Left colon (tissue), 2 donors: ENCODE measurements around the gene IFNK. TPM values are rescaled to one million over a fixed set of nuclear protein-coding genes. Genes with fewer than 3 reads are reported as not detected.

Experiments
- ATAC-seq: fragments of 200-7000 bp; cut with Tn5 transposase; one replicate; pipeline ENCODE4 v1.9.1; 2020; ENCODE audit warnings: mild to moderate bottlenecking, moderate library complexity
- DNase-seq, 2 donors: peaks; one replicate each; pipeline ENCODE4 v3.0.0-alpha.2; 2020
- intact Hi-C, 2 donors: fragments of 100-400 bp; cut with DNase I in 1 of 2; cut with micrococcal nuclease in 1 of 2; formaldehyde crosslinking; loops; one replicate each; pipeline versions ENCODE4 v1.11.2 to v1.14.0; 2022; cut with DNase I, micrococcal nuclease
- total RNA-seq, 2 donors: library from RNA; stranded (reverse); fragmentation: NEBNext Ultra II Directional; extraction: Animal tissue kit (Norgen Biotek cat#: 25700); gene quantifications; one replicate each; pipeline ENCODE4 v1.2.1, GENCODE V29; 2021
- donor health status: DM: no; HTN: no; CAD: no.
- donor health status: DM: yes; HTN: yes; CAD: no.

IFNK gene
- total RNA-seq, 2 donors from 2014 or later, result not detected

DNA sequence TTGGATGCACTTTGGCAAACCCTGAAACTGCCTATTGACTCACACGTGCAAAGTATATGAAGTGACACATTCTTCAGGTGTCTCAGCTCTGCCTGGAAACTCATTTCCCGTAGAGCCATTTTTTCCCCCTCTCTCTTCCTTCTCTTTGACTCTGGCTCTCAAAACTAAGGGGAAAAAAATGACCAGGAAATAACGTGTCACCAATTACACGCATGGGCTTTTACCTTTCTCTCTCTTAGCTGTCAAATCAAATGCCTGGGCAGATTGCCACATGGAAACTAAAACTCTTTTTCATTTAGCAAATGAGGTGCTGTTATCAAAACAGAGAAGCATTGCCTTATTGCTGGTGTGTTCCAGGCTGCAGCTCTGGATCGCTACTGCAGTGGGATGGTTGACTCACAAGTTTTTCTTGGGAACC, 18.3 kb upstream of the IFNK start:
- DNase-seq (no peak), ATAC-seq (no peak)
- intact Hi-C loops, result no loop called here

DNA sequence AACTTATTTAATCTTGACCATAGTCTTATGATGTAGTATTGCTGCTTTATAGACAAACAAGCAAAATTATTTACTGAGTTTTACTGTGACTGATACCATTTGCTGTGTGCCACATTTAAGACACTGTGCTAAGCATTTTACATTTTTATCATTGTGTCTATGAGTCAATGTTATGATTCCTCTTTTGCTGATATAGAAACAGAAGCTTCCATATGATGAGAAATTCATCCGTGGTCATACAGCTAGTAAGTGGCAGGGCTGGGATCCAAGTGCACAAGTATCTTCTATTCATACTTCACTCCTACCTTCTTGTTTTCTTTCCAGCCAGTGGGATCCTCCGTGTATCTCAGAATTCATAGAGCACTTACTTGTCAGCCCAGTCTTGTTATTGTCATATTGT, 17.1 kb upstream of the IFNK start:
- DNase-seq (no peak), ATAC-seq (no peak)
- intact Hi-C loops, result no loop called here

DNA sequence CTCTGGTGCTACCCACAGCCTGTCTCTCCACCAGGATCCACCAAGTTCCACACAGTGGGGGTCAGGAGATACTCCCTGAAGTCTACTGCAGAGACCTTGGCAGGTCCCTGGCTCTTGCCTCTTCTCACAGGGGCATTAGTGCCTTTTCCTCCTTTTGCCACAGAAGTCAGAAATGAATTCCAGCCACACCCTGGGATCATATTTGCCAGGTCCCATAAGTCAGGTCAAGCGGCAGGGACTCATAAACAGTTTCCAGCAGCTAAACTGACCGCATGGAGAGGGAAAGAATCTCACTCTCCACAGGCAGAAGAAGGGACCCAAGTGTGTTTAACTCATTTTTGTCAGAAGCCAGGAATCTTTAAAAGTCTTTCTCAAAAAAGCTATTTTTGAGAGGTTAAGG, 13.3 kb upstream of the IFNK start:
- intact Hi-C loops, result no loop called here
- no peak for DNase-seq
- peak; percentile 55 for ATAC-seq

DNA sequence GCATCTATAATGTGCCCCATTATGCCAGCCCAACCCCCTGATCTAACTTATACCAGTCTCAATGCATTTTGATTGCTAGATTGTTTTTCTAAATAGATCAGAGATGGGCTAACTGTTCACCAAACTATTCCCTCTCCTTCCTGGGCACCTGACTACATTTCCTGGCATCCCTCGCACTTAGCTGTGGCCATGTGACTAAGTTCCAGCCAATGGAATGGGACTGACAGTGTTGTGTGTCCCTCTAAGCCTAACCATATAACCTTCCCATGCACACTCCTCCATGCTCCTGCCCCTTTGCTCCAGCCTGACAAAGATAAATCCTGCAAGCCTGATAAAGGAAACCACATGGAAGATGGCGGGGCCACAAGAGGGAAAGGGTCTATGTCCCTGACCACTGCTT, 12.3 kb upstream of the IFNK start:
- DNase-seq, result no peak
- ATAC-seq, result no peak
- intact Hi-C loops, result no loop called here

DNA sequence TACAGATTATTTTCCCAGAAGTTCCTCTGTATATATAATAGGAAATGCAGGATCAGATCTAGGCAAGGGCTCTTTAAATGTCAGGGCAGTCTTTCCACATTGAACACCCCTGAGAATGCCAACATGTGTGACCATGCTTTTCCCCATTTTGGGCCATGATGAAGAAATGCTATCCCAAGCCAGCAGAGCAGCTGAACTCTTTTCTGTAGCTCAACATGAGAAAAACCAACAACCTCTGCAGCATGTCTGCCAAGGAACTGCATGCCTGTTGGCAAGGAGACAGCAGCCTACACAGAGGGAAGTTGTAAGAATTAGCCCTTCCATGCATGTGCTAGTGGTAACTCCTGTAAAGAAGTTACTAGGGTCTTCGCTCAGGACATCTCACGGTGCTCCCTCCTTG, 9.5 kb upstream of the IFNK start:
- ATAC-seq, result no peak
- DNase-seq, result no peak
- intact Hi-C loops, result no loop called here

DNA sequence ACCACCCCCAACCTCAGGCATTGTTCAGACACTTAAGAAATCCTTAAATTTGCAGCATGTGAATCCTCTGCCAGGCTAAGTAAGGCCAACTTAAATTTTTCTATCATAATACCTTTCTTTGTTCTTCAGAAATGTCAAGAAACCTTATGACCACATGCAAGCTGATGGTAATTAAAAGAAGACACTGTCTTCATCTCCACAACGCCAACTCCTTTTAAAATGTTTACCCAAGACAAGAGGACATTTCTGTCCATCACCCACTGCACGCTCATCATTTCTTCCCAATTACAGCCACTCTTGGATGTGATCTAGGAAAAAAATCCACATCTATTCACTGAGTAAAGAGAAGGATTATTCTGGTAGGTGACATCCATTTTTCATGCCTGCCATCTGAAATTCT, 6.1 kb upstream of the IFNK start:
- no peak for DNase-seq
- no peak for ATAC-seq
- intact Hi-C loops, result no loop called here

DNA sequence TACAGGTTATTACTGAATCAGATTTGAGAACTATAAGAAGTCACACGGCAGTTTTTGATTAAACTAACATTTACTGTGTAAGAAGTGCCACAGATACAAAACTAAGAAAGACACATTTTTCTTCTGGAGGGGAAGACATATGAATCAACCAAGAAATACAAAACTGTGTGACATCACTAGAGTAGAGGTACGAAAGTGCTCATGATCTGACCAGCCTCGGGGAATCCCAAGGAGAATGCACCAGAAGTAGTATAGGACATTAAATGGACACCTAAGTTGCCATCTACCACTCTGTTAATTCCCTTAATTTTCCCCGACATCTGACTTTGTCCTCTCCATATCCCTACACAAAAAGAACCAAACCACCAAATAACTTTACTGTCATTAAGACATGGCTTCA, 5.3 kb upstream of the IFNK start:
- ATAC-seq, result no peak
- intact Hi-C loops, result no loop called here
- DNase-seq, result no peak

DNA sequence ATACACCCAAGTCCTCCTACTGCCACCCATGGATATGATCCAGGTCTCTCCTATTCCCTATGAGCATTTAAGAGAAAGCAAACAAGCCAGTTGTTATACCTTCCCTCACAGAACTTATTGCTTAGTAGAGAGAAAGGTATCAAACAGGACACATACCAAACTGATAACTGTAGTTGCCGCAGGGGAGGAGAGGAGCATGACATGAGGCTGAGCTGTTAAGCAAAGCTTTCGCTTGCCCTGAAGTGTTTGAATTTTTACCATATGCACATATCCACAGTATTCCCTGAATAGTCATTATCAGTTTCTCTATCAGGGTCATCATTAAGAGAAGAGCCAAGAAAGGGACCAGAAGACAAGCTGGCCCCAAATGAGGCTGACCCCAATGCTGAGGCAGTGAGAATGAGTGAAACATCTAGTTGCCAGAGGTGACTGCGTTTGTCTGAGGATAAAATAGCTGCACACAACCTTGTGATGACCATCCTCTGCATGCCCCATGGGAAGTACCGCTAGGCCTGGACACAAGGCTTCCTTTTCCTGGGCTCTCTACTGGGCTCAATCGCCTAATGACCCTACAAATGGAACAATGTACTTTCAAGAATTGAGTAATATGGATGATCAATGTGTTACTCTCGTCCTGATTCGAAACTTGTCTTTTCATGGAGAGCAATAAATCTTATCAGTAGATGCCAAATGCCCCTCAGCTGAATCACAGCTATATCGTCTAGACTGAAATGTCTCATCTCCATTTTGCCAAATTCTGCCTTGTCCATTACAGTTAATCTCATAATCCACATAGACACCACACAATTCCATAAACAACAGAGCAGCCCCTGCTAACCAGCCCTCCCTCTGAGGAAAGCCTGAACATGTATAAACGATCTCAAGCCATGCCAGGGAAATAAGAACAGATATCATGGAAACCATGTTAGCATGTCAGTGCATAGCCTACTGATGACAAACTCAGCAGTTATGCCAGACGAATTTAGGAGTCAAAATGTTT, 4.3 kb upstream of the IFNK start:
- DNase-seq, result no peak
- intact Hi-C loops, result no loop called here
- no peak for ATAC-seq

DNA sequence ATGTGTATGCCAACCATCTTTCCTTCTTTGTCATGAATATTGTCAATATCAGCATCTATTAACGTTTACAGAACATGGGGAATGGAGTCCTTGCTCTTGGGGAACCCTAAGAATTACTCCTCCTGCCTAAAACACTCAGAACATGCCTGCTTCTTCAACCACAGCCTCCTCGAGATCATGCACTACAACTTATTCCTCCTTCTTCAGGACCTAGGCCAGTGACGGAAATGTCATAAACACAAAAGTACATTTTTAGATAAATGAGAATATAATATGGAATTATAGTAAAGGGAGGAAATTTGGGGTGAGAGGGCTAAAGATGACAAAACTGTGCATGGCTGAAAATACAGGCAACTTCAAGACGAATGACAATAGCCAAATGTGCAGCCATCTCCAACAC, 3.1 kb upstream of the IFNK start:
- intact Hi-C loops, result no loop called here
- no peak for ATAC-seq
- DNase-seq, result no peak

DNA sequence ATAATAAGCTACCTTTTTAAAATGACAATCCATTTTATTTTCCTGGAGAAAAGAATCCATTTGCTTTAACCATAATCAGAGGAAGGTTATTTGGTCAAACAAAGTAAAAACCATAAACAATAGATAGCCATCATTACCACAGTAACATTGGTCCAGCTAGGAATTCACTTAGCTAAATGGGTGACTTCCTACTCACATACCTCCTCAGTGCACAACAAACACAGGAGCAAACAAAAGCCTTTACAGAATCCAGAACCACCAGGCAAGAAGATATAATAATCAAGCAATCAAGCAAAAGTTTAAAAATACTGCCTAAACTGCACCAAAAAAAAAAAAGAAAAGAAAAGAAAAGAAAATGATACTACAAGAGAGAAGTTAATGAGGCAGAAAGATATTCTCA, 949 bp upstream of the IFNK start:
- DNase-seq (no peak), ATAC-seq (no peak)
- intact Hi-C loops, result no loop called here

DNA sequence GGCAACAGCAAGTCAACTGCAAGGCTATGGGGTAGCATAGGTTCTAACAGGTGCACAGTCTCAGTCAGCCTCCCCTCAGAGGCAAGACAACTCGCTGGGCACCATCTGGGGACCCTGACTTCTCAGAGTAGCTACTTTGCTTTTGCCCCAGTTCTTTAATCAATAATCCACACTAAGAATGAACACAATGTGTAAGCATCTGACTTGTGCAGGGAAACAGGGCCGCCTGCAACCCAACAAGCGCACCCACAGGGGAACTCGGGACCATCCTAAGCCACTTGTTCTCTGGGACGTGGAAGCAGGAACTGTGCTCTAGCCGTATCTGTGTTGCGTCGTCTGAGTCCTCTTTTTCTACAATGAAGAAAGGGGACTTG, 3.6 kb downstream of the IFNK start:
- intact Hi-C loops, result no loop called here
- ATAC-seq, result no peak
- peak; percentile 16 to 33 for DNase-seq

DNA sequence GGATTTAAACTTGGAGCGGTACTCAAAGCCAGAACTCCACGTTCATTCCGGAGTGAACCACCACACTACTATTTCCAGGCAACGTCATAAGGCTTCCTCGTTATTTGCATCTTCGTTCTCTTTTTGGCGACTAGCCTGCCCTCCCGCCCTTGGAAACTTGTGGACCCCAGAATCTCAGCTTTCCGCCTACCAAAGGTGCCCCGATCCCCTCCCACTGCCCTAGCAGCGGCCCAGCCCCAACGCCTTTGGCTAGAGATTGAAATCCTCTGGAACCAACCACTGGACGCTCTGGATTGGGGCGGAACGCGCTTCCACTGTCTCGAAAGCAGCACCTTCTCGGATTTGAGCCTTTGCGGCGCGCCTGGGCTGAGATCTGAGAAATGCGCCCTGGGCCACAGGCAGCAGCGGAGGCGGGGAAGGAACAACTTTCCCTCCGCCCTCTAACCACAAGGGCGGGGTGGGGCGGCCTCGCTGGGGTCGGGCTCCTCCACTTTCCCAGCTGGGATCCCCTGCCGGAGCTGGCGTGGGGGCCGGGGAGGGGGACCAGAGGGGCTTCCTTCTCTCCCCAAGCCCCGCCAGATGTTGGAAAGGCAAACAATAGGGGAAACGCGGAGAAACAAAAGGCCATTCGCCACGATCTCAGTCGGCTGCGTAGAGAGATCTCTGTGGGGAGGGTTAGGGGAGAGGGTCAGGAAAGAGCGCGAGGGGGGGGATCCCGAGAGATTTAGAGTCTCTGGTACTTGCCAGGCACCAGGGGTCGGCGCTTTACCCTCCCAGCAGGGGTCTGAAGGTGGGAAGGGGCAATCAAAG, 4.2 kb downstream of the IFNK start:
- intact Hi-C loops, result no loop called here
- ATAC-seq (peak; percentile 85), DNase-seq (peak; percentile 85 to 87)

DNA sequence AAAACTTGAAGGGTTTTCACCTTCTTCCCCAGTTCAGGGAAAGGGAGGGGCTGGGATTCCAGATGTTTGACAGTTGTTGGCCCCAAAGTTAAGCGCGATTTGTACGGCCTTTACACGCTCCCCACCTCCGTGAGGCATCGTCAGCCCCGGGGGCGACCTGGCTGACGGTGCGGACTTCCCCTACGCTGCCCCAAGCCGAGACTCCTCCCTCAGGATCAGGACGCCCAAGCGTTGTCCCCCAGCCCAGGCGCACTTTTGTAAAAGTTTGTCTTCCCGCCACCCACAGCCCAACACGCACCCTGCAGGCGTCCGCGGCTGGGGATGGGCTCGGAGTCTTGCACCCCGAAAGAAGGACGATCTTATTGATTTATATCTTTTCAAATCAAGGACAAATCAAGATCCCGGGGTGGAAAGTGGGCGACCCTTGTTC, 4.8 kb downstream of the IFNK start:
- ATAC-seq (peak; percentile 70), DNase-seq (peak; percentile 74)
- intact Hi-C loops, result no loop called here

DNA sequence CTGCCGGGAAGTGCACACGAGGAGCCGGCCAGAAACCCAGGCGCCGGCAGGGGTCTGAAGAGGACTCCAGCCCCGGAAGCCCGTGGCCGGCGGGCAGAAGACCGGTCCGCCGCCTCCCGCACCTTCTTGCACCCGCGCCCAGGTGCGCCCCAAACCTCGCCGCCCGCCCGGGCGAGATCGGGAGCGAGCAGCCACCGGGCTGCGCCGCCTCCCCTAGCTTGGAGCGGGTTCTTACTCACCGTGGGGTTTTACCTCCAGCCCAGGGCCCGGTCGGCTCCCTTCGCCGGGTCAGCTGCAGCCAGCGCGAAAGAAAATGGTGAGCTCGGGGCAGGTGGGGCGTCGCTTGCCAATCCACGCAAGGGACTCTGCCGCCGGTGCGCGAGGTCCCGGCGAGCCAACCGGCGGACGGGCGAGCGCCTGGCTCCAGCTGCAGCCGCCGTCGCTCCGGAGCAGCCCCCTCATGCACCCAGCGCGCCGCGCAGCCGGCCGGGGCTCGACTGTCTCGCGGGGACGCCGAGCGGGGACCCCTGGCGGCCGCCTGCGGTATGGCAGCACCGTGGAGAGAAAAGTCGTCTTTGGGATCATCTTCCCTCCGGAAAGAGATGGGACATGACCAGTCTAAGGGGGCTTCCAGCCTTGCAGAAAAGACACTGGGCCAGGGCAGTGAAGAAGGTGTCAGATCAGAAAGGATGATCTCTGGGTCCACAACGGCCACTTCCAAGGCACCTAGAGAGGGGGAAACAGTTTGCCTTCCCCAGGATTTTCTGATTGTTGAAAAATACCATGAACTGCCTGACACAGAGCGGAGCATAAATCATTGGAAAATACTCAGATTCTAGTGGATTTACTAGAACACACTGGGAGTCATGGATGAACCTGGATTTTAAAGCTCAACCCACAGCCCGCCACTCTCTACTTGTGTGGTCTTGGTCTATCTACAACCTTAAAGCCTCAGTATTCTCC, 5.5 kb downstream of the IFNK start, which contains the start of gene MOB3B:
Gene MOB3B (minus strand): TSS at position 499 of the 963 bp plus-strand sequence. CDS start 74,264 bp downstream, outside the sequence.
- peak; percentile 72 for ATAC-seq
- DNase-seq, result peak; percentile 78 to 91
- intact Hi-C loops, result loop anchor here (5.0 to 10.0 kb wide), 2 partner anchors 195 to 197 kb away; no protein-coding TSS in a partner anchor

DNA sequence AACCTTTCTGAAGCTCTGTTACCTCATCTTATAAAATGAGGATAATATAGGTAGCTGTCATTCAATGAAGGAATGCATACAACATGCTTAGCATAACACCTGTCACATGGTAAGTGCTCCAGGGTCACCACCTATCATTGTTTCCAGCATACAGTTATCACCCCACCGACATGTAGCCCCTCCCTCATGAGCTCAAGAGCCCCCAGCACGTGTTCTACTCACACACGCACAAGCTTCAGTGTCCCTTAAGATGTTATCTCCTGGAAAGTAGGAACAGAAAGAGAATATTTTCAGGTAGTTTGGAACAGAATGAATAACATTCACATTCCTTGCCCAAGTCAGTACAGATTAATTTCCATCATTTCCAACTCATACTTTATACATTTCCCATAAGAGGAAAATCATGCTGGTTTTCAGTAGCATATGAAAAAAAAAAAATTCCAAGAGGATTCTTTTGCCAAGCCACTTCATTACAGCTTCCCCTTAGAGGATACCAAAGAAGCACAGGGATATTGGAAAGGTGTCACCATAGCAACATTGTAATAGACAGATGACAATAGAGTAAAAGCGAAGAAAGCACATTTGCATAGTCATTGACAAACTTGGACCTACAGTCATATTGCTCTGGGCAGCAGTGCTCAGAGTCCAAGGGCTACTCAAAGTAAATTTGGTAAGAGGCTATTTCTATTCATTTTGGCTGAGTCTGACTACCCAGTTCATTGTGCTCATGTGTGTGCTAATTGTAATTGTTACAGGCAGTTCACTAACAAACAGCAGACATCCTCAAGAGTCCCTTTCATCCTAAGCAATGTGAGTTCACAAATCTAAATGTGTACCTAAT, 7.0 kb downstream of the IFNK start:
- DNase-seq, result no peak
- intact Hi-C loops, result loop anchor here (5.0 to 10.0 kb wide), 2 partner anchors 196 to 199 kb away; no protein-coding TSS in a partner anchor
- ATAC-seq, result no peak

DNA sequence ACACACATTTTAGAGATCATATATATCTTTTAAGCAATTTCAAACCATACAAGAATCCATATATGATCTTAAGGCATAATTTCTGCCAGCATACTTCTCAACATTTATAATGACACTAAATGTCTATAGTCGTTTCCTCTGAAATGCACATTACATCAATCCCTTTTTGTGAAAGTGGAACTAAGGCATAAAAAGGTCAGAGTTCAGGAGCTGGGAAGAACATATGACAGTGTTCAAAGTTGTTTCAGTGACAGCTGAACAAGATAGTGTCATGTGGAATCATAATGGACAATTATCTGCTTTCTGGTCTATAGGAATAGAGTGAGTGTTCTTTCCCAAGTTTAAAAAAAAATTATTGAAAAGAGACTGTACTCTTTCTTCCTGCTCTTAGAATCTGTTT, 8.0 kb downstream of the IFNK start:
- DNase-seq, result no peak
- intact Hi-C loops, result loop anchor here (5.0 to 10.0 kb wide), 2 partner anchors 197 to 200 kb away; no protein-coding TSS in a partner anchor
- ATAC-seq, result no peak

DNA sequence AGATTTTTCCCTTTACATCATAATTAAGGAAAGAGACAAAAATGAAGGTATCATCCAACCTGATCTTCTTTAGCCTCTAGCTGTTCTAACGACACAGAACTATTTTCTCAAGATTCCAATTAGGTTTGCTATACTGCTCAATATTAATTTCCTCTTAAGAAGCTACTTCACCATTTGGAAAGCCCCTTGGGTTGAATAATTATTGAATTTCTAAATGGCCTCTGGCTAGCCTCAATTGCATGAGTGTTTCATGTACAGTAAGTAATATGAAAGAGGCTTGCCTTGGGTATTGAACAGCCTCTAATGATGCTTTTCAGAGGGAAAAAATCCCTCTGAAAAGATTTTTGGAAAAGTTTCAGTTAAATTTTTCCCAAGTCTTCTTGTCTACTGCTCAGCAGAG, 9.2 kb downstream of the IFNK start:
- DNase-seq (no peak), ATAC-seq (no peak)
- intact Hi-C loops, result loop anchor here (5.0 to 10.0 kb wide), 2 partner anchors 199 to 201 kb away; no protein-coding TSS in a partner anchor
